ENCODE data around the gene PSEN1.
"Not testable (repeated sequence)": the region's sequence is repeated elsewhere in the genome, so short reads cannot be mapped to it uniquely, and the experiment has no call there.

Gene PSEN1

GRCh38 chr14:73166399-73166798 is 30.1 kb downstream of the PSEN1 start:
- no peak for DNase-seq (ENCODE audit: low read depth in 3 of 3)

- no peak for DNase-seq (ENCODE audit: low read depth in 3 of 3)
These were observed 31.4 kb downstream of the PSEN1 start for GRCh38 chr14:73167727-73168126.

- no peak for DNase-seq (ENCODE audit: low read depth in 3 of 3)
These were observed 32.0 kb downstream of the PSEN1 start for GRCh38 chr14:73168274-73168673.

GRCh38 chr14:73168691-73169090 is 32.4 kb downstream of the PSEN1 start:
- DNase-seq (ENCODE audit: low read depth in 3 of 3) = no peak

- not testable (repeated sequence) for DNase-seq (ENCODE audit: low read depth in 3 of 3)
These were observed 33.5 kb downstream of the PSEN1 start for GRCh38 chr14:73169855-73170254.

- no peak for DNase-seq (ENCODE audit: low read depth in 3 of 3)
These were observed 34.4 kb downstream of the PSEN1 start for GRCh38 chr14:73170686-73171085.

GRCh38 chr14:73172500-73172899 is 36.2 kb downstream of the PSEN1 start:
- DNase-seq (ENCODE audit: low read depth in 3 of 3) = no peak

- DNase-seq (ENCODE audit: low read depth in 3 of 3) = no peak
These were observed 36.9 kb downstream of the PSEN1 start for GRCh38 chr14:73173092-73173735.

- no peak for DNase-seq (ENCODE audit: low read depth in 3 of 3)
These were observed 40.4 kb downstream of the PSEN1 start for GRCh38 chr14:73176685-73177084.

GRCh38 chr14:73180385-73180805 is 44.1 kb downstream of the PSEN1 start:
- no peak for DNase-seq (ENCODE audit: low read depth in 3 of 3)

- DNase-seq (ENCODE audit: low read depth in 3 of 3) = not testable (repeated sequence)
These were observed 44.7 kb downstream of the PSEN1 start for GRCh38 chr14:73180969-73181368.

GRCh38 chr14:73188501-73188911 is 52.2 kb downstream of the PSEN1 start:
- no peak for DNase-seq (ENCODE audit: low read depth in 3 of 3)

- no peak for DNase-seq (ENCODE audit: low read depth in 3 of 3)
These were observed 53.3 kb downstream of the PSEN1 start for GRCh38 chr14:73189651-73190050.

GRCh38 chr14:73191441-73191840 is 55.1 kb downstream of the PSEN1 start:
- DNase-seq (ENCODE audit: low read depth in 3 of 3) = no peak

GRCh38 chr14:73194306-73194705 is 58.0 kb downstream of the PSEN1 start:
- not testable (repeated sequence) for DNase-seq (ENCODE audit: low read depth in 3 of 3)

- DNase-seq (ENCODE audit: low read depth in 3 of 3) = no peak
These were observed 61.9 kb downstream of the PSEN1 start for GRCh38 chr14:73198253-73198652.

GRCh38 chr14:73203527-73203926 is 67.2 kb downstream of the PSEN1 start:
- DNase-seq (ENCODE audit: low read depth in 3 of 3) = no peak

- no peak for DNase-seq (ENCODE audit: low read depth in 3 of 3)
These were observed 71.3 kb downstream of the PSEN1 start for GRCh38 chr14:73207615-73208014.

GRCh38 chr14:73208390-73208789 is 72.1 kb downstream of the PSEN1 start:
- no peak for DNase-seq (ENCODE audit: low read depth in 3 of 3)

GRCh38 chr14:73208846-73209245 is 72.5 kb downstream of the PSEN1 start:
- DNase-seq (ENCODE audit: low read depth in 3 of 3) = no peak

GRCh38 chr14:73209953-73210352 is 73.6 kb downstream of the PSEN1 start:
- no peak for DNase-seq (ENCODE audit: low read depth in 3 of 3)

- no peak for DNase-seq (ENCODE audit: low read depth in 3 of 3)
These were observed 75.1 kb downstream of the PSEN1 start for GRCh38 chr14:73211251-73212040.

GRCh38 chr14:73216030-73216429 is 79.7 kb downstream of the PSEN1 start:
- no peak for DNase-seq (ENCODE audit: low read depth in 3 of 3)
